ENCODE results near the gene TRAF2.

- TF ChIP-seq POLR2AphosphoS5 (IDR thresholded peaks at IDR 0.05; ENCODE audit: low read depth, low read length) (no peak), REST (IDR thresholded peaks at IDR 0.05; ENCODE audit: insufficient read depth in 1 of 2, low read depth in 2 of 2, low read length in 2 of 2) (no peak), TAF1 (IDR thresholded peaks at IDR 0.05; ENCODE audit: borderline replicate concordance, insufficient read depth, low read length) (no peak), SIN3A (IDR thresholded peaks at IDR 0.05; ENCODE audit: borderline replicate concordance, insufficient read depth, low read length) (no peak)
These were observed 5.7 kb upstream of the TRAF2 start for GRCh38 chr9:136880651-136881050.
